HEK293 (cell line): ENCODE measurements around the gene CHST14.
A peak's percentile ranks its signal among the peaks of the same experiment; 100 is the strongest.

ENCODE experiments used
- BCL11A ChIP-seq: fragments of 450-650 bp; formaldehyde crosslinking; IDR thresholded peaks from 2 replicates; pipeline ENCODE4 v1.5.1; 2016; ENCODE audit warnings: low read depth, missing biosample characterization, missing genetic modification characterization
- GFI1B ChIP-seq: fragments of 450-650 bp; formaldehyde crosslinking; IDR thresholded peaks from 2 replicates; pipeline ENCODE4 v1.5.1; 2016; ENCODE audit warnings: missing biosample characterization, missing genetic modification characterization
- HOXA7 ChIP-seq: sonication (generic); formaldehyde crosslinking; IDR thresholded peaks from 2 replicates; pipeline ENCODE4 v1.8.1; 2022; ENCODE audit warnings: missing genetic modification reagents, borderline replicate concordance
- HOXC10 ChIP-seq: sonication (generic); formaldehyde crosslinking; IDR thresholded peaks from 2 replicates; pipeline ENCODE4 v1.8.1; 2023; ENCODE audit warnings: mild to moderate bottlenecking, missing genetic modification reagents
- KLF8 ChIP-seq: fragments of 450-650 bp; formaldehyde crosslinking; IDR thresholded peaks from 2 replicates; pipeline ENCODE4 v1.5.1; 2016; ENCODE audit warnings: missing biosample characterization, missing genetic modification characterization
- MYNN ChIP-seq: fragments of 450-650 bp; formaldehyde crosslinking; IDR thresholded peaks from 2 replicates; pipeline ENCODE4 v1.5.1; 2016; ENCODE audit warnings: missing biosample characterization, missing genetic modification characterization, borderline replicate concordance
- MZF1 ChIP-seq: fragments of 450-650 bp; formaldehyde crosslinking; IDR thresholded peaks from 2 replicates; pipeline ENCODE4 v1.5.1; 2017; ENCODE audit warnings: missing biosample characterization, missing genetic modification characterization, borderline replicate concordance
- PATZ1 ChIP-seq: fragments of 450-650 bp; formaldehyde crosslinking; IDR thresholded peaks from 2 replicates; pipeline ENCODE4 v1.5.1; 2016; ENCODE audit warnings: missing biosample characterization, missing genetic modification characterization
- YY1 ChIP-seq: fragments of 450-650 bp; formaldehyde crosslinking; IDR thresholded peaks from 2 replicates; pipeline ENCODE4 v1.5.1; 2018; ENCODE audit warnings: missing biosample characterization, missing genetic modification characterization
- ZBTB1 ChIP-seq: fragments of 450-650 bp; formaldehyde crosslinking; IDR thresholded peaks from 2 replicates; pipeline ENCODE4 v1.5.1; 2016; ENCODE audit warnings: missing biosample characterization, missing genetic modification characterization
- ZBTB10 ChIP-seq: fragments of 450-650 bp; formaldehyde crosslinking; IDR thresholded peaks from 2 replicates; pipeline ENCODE4 v1.5.1; 2016; ENCODE audit warnings: missing biosample characterization, missing genetic modification characterization
- ZBTB17 ChIP-seq: fragments of 450-650 bp; formaldehyde crosslinking; IDR thresholded peaks from 2 replicates; pipeline ENCODE4 v1.5.1; 2016; ENCODE audit warnings: missing biosample characterization, missing genetic modification characterization
- ZNF132 ChIP-seq: fragments of 450-650 bp; formaldehyde crosslinking; IDR thresholded peaks from 2 replicates; pipeline ENCODE4 v1.5.1; 2017; ENCODE audit warnings: missing biosample characterization, missing genetic modification characterization, borderline replicate concordance
- ZNF133 ChIP-seq: fragments of 450-650 bp; formaldehyde crosslinking; IDR thresholded peaks from 2 replicates; pipeline ENCODE4 v1.5.1; 2016; ENCODE audit warnings: missing biosample characterization, missing genetic modification characterization
- ZNF157 ChIP-seq: fragments of 450-650 bp; formaldehyde crosslinking; IDR thresholded peaks from 2 replicates; pipeline ENCODE4 v1.5.1; 2016; ENCODE audit warnings: missing biosample characterization, missing genetic modification characterization
- ZNF211 ChIP-seq: fragments of 450-650 bp; formaldehyde crosslinking; IDR thresholded peaks from 2 replicates; pipeline ENCODE4 v1.5.1; 2016; ENCODE audit warnings: low read depth, missing biosample characterization, missing genetic modification characterization
- ZNF335 ChIP-seq: fragments of 450-650 bp; formaldehyde crosslinking; conservative IDR thresholded peaks from 2 replicates; pipeline ENCODE4 v1.5.1; 2016; ENCODE audit warnings: missing biosample characterization, missing genetic modification characterization
- ZNF366 ChIP-seq: fragments of 450-650 bp; formaldehyde crosslinking; conservative IDR thresholded peaks from 2 replicates; pipeline ENCODE4 v1.5.1; 2016; ENCODE audit warnings: missing biosample characterization, missing genetic modification characterization
- ZNF394 ChIP-seq: fragments of 450-650 bp; formaldehyde crosslinking; IDR thresholded peaks from 2 replicates; pipeline ENCODE4 v1.5.1; 2016; ENCODE audit warnings: missing biosample characterization, missing genetic modification characterization, mild to moderate bottlenecking, moderate library complexity, borderline replicate concordance
- ZNF423 ChIP-seq: fragments of 450-650 bp; formaldehyde crosslinking; IDR thresholded peaks from 2 replicates; pipeline ENCODE4 v1.5.1; 2016; ENCODE audit warnings: missing biosample characterization, missing genetic modification characterization
- ZNF426 ChIP-seq: fragments of 450-650 bp; formaldehyde crosslinking; IDR thresholded peaks from 2 replicates; pipeline ENCODE4 v1.5.1; 2017; ENCODE audit warnings: missing biosample characterization, missing genetic modification characterization, mild to moderate bottlenecking, inconsistent platforms, moderate library complexity
- ZNF518A ChIP-seq: fragments of 450-650 bp; formaldehyde crosslinking; conservative IDR thresholded peaks from 2 replicates; pipeline ENCODE4 v1.5.1; 2016; ENCODE audit warnings: low read depth, missing biosample characterization, missing genetic modification characterization
- ZNF544 ChIP-seq: fragments of 450-650 bp; formaldehyde crosslinking; IDR thresholded peaks from 2 replicates; pipeline ENCODE4 v1.5.0; 2017; ENCODE audit warnings: missing biosample characterization, missing genetic modification characterization
- ZNF580 ChIP-seq: fragments of 450-650 bp; formaldehyde crosslinking; IDR thresholded peaks from 2 replicates; pipeline ENCODE4 v1.5.1; 2016; ENCODE audit warnings: missing biosample characterization, missing genetic modification characterization
- ZNF626 ChIP-seq: fragments of 450-650 bp; sonication (Bioruptor Pico); formaldehyde crosslinking; IDR thresholded peaks from 2 replicates; pipeline ENCODE4 v1.5.1; 2018; ENCODE audit warnings: missing biosample characterization, missing genetic modification characterization, inconsistent platforms
- ZNF660 ChIP-seq: fragments of 450-650 bp; IDR thresholded peaks from 2 replicates; pipeline ENCODE4 v1.5.1; 2018; ENCODE audit warnings: missing biosample characterization, mild to moderate bottlenecking, missing genetic modification characterization
- ZNF704 ChIP-seq: fragments of 450-650 bp; formaldehyde crosslinking; IDR thresholded peaks from 2 replicates; pipeline ENCODE4 v1.5.1; 2016; ENCODE audit warnings: missing biosample characterization, missing genetic modification characterization
- ZNF837 ChIP-seq: fragments of 450-650 bp; formaldehyde crosslinking; IDR thresholded peaks from 2 replicates; pipeline ENCODE4 v1.5.1; 2016; ENCODE audit warnings: missing biosample characterization, missing genetic modification characterization
- ZNF843 ChIP-seq: fragments of 450-650 bp; formaldehyde crosslinking; IDR thresholded peaks from 2 replicates; pipeline ENCODE4 v1.5.1; 2016; ENCODE audit warnings: missing biosample characterization, missing genetic modification characterization
- ZXDB ChIP-seq: fragments of 450-650 bp; formaldehyde crosslinking; IDR thresholded peaks from 2 replicates; pipeline ENCODE4 v1.5.1; 2016; ENCODE audit warnings: missing biosample characterization, missing genetic modification characterization

CHST14 gene

GRCh38 chr15:40439960-40440742 lies 30.6 kb upstream of the CHST14 start (continued):
- TF ChIP-seq GFI1B (tag by site-specific recombination) (no peak), ZNF660 (tag by site-specific recombination) (no peak), MYNN (no peak), ZNF335 (tag by site-specific recombination) (peak; percentile 82), ZNF626 (tag by site-specific recombination) (no peak), MZF1 (no peak; the same call in 1 of the 2 replicates), ZNF704 (tag by site-specific recombination) (no peak), ZBTB10 (tag by site-specific recombination) (peak; percentile 81), ZNF426 (tag by site-specific recombination) (no peak), ZNF580 (tag by site-specific recombination) (no peak), HOXC10 (no peak), BCL11A (no peak), ZXDB (tag by site-specific recombination) (no peak), PATZ1 (tag by site-specific recombination) (peak; percentile 82), ZBTB1 (no peak), ZNF366 (tag by site-specific recombination) (peak; percentile 51), ZNF843 (tag by site-specific recombination) (no peak), HOXA7 (CRISPR knock-in tag) (no peak), ZNF132 (tag by site-specific recombination) (no peak), ZNF423 (peak; percentile 86), ZNF394 (no peak), ZNF837 (tag by site-specific recombination) (no peak), ZBTB17 (tag by site-specific recombination) (peak; percentile 79), ZNF211 (tag by site-specific recombination) (no peak), ZNF544 (tag by site-specific recombination) (no peak), ZNF157 (no peak), ZNF518A (no peak), KLF8 (tag by site-specific recombination) (no peak), ZNF133 (tag by site-specific recombination) (no peak), YY1 (tag by site-specific recombination) (no peak)
